Fibroblast of peridontal ligament (primary cell): ENCODE measurements around the gene MEG3.

ENCODE experiments used
- DNase-seq: peaks from one replicate; pipeline ENCODE4 v3.0.0-alpha.2; 2010; ENCODE audit errors: extremely low read depth

MEG3 gene

GRCh38 chr14:100832311-100832960 lies 6.5 kb downstream of the MEG3 start:
- no peak for DNase-seq

- no peak for DNase-seq
These were observed 8.3 kb downstream of the MEG3 start for GRCh38 chr14:100834082-100834793.

DNA sequence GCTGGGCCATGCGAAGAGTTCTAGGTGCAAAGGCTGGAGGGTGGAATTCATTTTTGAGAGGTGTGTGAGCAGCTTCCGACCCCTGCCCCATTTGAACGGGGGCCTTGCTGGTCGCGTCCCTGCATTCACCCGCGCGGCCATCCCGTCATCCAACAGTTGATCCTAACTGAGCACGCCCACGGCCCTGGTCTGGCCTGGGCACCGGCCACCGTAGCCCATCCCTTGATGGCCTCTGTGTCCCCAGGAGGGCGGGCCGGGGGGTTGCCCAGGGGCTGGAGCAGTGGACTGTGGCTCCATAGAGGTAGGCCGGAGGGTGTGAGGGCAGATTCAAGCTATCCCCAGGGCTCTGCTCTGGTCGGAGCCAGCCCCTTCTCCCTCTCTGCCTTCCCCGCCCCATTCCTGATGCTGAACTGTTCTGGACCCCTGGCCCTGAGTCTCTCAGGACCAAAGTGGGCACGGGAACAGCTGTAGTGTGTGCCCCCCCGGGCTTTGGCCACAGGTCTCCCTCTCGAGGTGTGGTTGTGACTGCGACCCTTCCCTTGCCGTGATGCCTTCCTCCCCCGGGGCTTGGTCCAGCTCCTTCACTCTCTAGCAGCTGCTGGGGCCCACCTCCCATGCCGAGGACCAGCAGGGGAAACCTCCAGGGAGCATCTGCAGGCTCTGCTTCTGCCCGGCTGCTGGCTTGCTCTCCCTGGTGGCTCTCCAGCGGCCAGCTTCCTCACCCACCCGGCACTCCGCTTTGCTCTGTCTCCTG lies 9.1 kb downstream of the MEG3 start:
- DNase-seq: no peak

GRCh38 chr14:100835548-100836310 lies 9.8 kb downstream of the MEG3 start:
- DNase-seq: no peak

- no peak for DNase-seq
These were observed 10.4 kb downstream of the MEG3 start for GRCh38 chr14:100836311-100836805.

DNA sequence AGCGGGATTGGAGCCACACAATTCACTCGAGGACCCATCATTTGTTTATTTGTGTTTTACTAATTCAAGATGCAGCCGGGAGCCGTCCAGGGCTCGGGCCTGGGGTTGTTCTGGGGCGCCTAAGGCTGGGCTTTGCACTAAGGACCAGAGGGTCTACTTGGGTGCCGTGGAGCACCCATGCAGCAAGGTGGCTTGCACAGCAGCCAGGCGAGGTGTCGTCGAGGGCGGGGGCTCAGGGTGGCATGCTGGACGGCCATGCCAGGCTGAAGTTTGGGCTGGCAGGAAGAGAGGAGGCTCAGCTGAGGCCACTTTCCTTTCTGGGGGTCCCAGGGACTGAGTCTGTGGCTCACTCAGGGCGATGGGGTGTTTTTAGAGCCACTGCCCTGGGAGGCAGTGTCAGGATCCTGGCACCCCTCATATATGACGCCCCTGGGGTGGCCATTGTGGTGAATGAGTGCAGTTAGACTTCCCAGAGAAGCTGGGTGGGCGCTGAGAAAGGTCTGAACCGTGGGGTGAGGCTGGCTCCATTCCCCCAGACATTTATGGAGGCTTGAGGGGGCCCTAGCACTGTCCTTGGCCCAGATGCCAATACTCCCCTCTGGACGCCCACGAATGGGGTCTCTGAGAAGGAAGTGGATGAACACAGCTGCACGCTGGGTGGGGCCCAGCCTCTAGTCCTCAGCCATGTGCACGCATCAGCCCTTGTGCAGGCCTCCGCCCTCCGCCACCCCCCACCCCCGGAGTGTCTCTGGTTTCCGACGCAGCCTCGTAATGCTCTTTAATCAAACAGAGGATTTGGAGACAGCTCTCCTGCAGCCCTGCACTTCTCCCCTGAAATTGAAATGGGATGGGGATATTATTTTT lies 11.3 kb downstream of the MEG3 start:
- DNase-seq: no peak

- DNase-seq: no peak
These were observed 12.0 kb downstream of the MEG3 start for GRCh38 chr14:100837805-100838350.

DNA sequence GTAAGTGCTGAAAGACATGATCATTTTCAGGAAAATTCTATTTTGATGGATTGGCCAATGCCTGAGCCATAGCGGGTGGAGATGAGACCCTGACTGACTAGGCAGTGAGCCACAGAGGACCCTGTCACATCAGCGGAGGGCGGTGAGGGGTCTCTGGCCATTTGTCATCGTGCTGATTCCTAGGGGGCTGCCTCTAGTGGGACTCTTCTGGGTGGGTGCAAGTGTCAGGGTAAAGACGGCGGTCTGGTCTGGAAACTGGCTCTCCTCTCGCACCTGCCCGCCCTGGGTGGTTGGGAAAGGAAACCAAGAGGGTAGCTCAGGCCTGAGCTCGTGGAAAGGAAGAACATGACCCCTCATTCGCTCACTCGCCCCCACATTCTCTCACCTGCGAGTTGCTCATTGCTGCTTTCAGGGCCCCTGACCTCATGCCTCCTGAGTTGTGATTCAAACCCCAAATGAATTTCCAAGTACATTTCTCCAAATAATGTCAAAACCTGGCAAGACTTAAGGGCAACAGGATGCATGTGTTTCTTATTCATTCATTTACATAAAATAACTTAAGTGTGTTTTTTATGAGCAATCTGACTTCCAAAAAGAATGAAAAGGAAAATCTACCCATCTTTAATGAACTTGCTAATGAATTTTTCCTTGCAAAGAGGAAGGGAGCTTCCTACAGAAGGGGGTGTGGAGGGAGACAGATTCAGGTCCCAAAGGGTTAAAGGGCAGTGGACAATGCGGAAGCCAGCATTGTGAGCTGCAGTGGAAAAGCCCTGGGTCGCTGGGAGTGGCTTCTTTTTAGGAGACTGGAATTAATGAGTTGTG lies 12.8 kb downstream of the MEG3 start:
- no peak for DNase-seq

- DNase-seq: no peak
These were observed 13.3 kb downstream of the MEG3 start for GRCh38 chr14:100839315-100839585.

GRCh38 chr14:100839681-100840111 lies 13.8 kb downstream of the MEG3 start:
- no peak for DNase-seq

- DNase-seq: no peak
These were observed 14.6 kb downstream of the MEG3 start for GRCh38 chr14:100840286-100841065.

- no peak for DNase-seq
These were observed 15.3 kb downstream of the MEG3 start for GRCh38 chr14:100841066-100841760.

DNA sequence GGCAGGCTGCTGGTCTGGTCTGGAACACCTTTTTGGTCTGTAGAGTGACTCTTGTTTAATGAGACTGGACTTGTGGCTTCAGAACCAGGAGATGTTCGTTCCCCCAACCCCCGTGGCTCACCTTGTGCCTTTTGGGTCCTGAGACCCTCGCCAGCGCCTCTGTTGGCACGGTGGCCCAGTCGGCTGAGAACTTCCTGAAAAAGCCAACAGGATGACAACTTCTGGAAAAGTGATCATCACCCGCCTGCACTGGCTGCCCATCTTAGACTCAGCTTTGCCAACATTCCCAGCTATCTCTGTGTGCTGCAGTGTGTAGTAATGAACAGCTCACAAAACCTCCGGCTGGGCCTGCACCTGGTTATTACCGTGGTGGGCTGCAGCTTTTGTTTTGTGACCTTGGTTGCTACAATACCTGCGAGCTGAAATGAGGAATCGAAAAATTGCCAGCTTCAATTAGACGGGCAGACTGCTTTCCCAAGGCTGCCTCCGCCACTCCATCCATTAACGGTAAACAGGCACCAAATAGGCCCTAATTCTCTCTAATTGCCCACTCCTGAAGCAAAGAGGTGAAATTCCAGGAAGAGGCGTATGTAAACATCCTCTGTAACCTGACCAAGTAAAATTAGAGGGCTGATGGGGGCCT lies 16.0 kb downstream of the MEG3 start:
- no peak for DNase-seq

- DNase-seq: peak; percentile 84
These were observed 16.9 kb downstream of the MEG3 start for GRCh38 chr14:100842799-100843198.

DNA sequence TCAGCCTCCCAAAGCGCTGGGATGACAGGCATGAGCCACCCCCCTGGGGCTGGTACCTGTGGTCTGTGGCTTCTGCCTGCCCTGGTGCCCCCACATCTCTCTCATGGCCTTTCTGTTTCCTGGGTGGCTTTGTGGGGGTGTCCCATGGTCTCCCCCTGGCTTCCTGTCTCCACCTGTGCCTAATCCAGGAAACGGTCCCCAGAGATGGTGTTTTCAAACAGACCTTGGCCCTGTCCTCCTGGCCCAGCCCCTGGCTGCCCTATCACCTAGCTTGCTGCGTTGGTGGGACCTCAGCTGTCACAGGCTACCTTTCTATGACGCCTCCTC lies 18.1 kb downstream of the MEG3 start:
- DNase-seq: no peak

DNA sequence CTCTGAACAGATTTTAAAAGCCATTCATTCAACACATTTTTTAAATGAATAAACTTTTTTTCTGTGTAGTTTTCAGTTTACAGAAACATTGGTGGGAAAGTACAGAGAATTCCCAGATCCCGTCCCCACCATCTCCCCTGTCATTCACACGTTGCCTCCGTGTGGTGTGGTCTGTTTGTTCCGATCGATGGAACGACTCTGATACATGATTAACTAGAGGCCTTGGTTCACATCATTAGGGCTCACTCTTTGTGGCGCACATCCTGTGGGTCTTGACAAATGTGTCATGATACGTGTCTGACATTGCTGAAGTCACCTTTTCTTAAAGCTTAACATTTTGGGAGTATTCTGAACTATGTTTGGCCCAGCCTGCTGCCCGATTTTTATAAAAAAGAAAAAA lies 18.5 kb downstream of the MEG3 start:
- DNase-seq: no peak

DNA sequence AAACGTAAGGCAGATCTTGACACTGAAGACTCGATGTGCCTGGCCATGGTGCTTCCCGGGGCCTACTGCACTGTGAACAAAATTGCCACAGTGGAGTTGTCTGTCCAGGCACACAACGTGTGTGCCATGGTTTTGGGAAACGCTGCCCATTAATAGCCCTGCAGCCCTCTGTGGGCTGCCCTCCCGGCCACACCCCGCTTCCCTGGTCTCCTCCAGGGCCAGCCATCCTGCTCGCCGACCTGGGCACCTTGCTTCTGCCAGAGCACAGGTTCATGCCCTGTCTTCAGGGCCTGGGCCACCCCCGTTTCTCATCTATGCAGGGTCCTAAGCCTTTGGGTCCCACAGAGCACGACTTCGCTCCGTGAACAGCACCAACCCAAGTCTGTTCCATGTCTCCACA lies 18.9 kb downstream of the MEG3 start:
- no peak for DNase-seq

DNA sequence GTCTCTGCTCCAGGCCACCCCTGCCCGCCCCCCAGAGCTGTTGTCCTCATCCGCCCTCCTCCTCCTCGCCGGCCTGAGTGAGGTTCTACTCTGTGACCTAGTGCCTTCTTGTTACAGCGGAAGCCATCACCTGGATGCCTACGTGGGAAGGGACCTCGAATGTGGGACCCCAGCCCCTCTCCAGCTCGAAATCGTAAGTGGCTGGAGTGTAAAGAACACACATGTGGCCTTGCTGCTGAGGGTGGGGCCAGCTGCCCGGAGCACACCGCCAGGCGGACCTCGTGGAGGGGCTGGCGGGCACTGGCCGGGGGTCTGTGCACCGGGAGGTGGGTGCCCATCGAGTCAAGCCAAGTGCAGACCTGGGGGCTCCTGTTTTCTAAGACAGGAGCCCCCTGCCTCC lies 19.4 kb downstream of the MEG3 start:
- DNase-seq: no peak
